Measurements from ENCODE around the gene NFX1. TPM values are rescaled to one million over a fixed set of nuclear protein-coding genes. Genes with fewer than 3 reads are reported as not detected.

The NFX1 gene
- total RNA-seq, 4 donors from 2014 or later: 44.7 to 65.3 (median 49.8) TPM

DNA sequence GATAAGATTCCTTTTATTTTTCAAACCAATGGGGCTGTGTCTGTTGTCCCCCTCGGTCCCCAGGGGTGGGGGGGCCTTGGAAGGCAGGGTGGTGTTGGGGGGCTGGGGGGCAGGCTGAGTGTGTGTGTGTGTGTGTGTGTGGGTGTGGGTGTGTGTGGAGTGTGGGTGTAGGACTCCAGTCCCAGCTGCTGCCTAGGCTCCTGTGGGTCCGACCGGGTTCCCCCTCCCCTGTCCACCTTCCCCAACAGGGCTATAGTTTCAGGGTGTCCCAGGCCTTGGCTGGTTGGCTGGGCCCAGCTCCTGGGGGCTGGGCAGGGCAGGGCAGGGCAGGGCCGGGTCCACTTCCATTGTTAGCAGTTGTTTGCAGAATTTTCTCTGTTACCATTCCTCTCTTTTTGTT, 2.1 kb upstream of the NFX1 start:
- Histone ChIP-seq H3K9me3 (no peaks in the 10 kb centered on the region), H3K4me1 (peaks cover 22 to 29% of the 10 kb centered on the region in 2 donors), H3K36me3 (no peaks in the 10 kb centered on the region), H3K27me3 (no peaks in the 10 kb centered on the region), H3K27ac (peak overlapping the region in 2 of 3 donors; percentile 97 to 98), H3K4me3 (replicated peaks in 1 of 3) (no peak overlapping the region)
- no peak for DNase-seq
- TF ChIP-seq, protein P1, sequence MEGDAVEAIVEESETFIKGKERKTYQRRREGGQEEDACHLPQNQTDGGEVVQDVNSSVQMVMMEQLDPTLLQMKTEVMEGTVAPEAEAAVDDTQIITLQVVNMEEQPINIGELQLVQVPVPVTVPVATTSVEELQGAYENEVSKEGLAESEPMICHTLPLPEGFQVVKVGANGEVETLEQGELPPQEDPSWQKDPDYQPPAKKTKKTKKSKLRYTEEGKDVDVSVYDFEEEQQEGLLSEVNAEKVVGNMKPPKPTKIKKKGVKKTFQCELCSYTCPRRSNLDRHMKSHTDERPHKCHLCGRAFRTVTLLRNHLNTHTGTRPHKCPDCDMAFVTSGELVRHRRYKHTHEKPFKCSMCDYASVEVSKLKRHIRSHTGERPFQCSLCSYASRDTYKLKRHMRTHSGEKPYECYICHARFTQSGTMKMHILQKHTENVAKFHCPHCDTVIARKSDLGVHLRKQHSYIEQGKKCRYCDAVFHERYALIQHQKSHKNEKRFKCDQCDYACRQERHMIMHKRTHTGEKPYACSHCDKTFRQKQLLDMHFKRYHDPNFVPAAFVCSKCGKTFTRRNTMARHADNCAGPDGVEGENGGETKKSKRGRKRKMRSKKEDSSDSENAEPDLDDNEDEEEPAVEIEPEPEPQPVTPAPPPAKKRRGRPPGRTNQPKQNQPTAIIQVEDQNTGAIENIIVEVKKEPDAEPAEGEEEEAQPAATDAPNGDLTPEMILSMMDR (IDR thresholded peaks at IDR 0.05): no peak
- TF ChIP-seq POLR2A (IDR thresholded peaks at IDR 0.05): no peak
- intact Hi-C loops (cut with DNase I): loop anchor here (10.0 kb wide), 1 partner anchor 177 kb away; no protein-coding TSS in a partner anchor
- 36 to 81% methylated on average over 1 to 4 of the region's 4 CpGs for WGBS, 2 donors

DNA sequence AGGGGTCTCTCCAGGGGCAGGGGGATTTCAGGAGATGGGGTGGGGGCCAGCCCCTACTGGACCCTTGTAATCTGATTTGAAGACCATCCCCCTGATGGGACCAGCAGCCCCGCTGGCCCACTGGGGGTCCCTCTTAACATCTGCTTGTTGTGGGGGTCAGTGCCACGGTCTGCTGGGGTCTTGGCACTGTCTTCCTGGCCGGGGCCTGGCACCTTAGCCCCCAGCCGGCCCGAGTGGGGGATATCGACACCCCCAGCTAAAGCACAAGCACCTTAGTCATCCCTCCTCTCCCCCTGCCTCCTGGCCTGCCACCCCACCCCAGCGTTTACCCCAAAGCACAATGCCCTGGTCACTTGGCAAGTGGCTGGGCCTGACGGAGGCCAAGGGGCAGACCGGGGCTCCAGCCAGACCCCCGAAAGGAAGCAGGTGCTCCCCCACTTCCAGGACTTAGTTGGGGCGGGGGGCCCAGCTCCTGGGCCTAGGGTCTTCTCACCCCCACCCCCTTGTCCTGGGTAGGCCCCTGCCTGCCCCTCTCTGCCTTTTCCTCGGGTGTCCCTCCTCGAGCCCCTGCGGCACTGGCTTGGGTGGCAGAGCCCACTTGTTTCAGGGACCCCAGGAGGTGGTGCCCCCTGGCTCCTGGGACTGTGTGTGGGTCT, 1.4 kb upstream of the NFX1 start:
- Histone ChIP-seq H3K27me3 (no peaks in the 10 kb centered on the region), H3K4me1 (peaks cover 22 to 29% of the 10 kb centered on the region in 2 donors), H3K36me3 (no peaks in the 10 kb centered on the region), H3K27ac (peak overlapping the region; percentile 97 to 99 (median 98)), H3K4me3 (replicated peaks in 1 of 3) (peak overlapping the region in 1 of 3 donors; percentile 71), H3K9me3 (no peaks in the 10 kb centered on the region)
- no peak for DNase-seq
- intact Hi-C loops (cut with DNase I): loop anchor here (10.0 kb wide), 1 partner anchor 176 kb away; no protein-coding TSS in a partner anchor
- 77 to 78% methylated on average over 7 to 9 of the region's 14 CpGs for WGBS, 2 donors
- TF ChIP-seq, protein P1 (IDR thresholded peaks at IDR 0.05): no peak
- no peak for TF ChIP-seq POLR2A (IDR thresholded peaks at IDR 0.05)

DNA sequence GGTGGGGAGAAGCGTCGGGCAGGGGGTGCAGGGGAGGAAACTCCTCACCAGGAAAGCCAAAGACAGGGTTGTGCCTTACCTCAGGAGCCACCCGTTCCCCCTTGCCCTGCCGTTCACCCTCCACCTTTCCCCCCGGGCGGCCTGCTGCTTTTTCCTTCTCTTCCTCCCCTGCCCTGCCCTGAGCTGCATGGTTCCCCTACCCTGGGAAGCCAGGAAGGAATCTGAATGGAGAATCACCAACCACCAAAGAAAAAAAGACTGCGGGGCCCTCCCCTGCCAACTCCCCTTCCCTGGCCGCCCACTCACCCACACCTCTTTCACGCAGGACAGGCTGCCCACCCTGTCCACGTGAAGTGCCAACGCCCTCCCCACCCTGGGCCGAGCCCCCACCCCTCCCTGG, 820 bp upstream of the NFX1 start:
- Histone ChIP-seq H3K4me3 (replicated peaks in 1 of 3) (peak overlapping the region in 2 of 3 donors; percentile 61 to 71), H3K9me3 (no peaks in the 10 kb centered on the region), H3K4me1 (peaks cover 22 to 29% of the 10 kb centered on the region in 2 donors), H3K27me3 (no peaks in the 10 kb centered on the region), H3K36me3 (no peaks in the 10 kb centered on the region), H3K27ac (peak overlapping the region; percentile 97 to 99 (median 98))
- TF ChIP-seq, protein P1 (IDR thresholded peaks at IDR 0.05): no peak
- TF ChIP-seq POLR2A (IDR thresholded peaks at IDR 0.05): no peak
- WGBS, 2 donors: 9 to 17% methylated on average over 10 to 12 of the region's 12 CpGs
- intact Hi-C loops (cut with DNase I): loop anchor here (10.0 kb wide), 1 partner anchor 175 kb away; no protein-coding TSS in a partner anchor
- peak; percentile 7 to 15 for DNase-seq

DNA sequence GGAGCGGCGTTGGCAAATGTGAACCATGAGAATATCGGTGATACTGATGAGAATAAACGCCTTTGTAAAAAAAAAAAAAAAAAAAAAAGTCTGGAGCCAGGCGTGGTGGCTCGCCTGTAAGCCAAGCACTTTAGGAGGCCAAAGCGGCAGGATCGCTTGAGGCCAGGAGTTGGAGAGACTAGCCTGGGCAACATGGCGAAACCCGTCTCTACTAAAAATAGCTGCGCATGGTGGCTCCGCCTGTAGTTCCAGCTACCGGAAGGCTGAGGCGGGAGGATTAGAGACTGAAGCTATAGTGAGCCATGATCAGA, 425 bp upstream of the NFX1 start:
- TF ChIP-seq POLR2A (IDR thresholded peaks at IDR 0.05): no peak
- no peaks in the 10 kb centered on the region for H3K27me3 ChIP-seq
- DNase-seq: no peak
- intact Hi-C loops (cut with DNase I): loop anchor here (10.0 kb wide), 1 partner anchor 175 kb away; no protein-coding TSS in a partner anchor
- peaks cover 0 to under 1% of the 10 kb centered on the region in 2 donors for H3K36me3 ChIP-seq
- 0 to 2% methylated on average over 14 of the region's 14 CpGs for WGBS, 2 donors
- peak overlapping the region; percentile 61 to 71 (median 69) for H3K4me3 ChIP-seq (replicated peaks in 1 of 3)
- H3K9me3 ChIP-seq: no peaks in the 10 kb centered on the region
- peak overlapping the region; percentile 97 to 99 (median 98) for H3K27ac ChIP-seq
- peaks cover 22 to 29% of the 10 kb centered on the region in 2 donors for H3K4me1 ChIP-seq

DNA sequence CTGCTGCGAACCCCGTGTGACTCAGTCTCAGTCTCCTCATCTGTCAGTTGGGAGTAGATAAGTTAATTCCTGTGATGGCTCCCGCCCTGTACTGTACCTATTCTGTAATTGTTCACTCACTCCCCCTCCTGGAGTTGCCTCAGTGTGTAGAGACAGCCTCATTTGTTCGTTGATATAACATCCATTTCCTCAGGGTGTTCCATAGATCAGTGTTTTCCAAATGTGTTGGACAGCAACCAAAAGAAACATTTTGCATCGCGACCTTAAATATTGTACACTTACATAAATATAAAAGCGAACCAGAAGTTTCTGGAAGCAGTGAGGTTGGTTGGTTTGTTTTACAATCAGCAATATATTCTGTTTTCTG, 698 bp downstream of the NFX1 start:
- 18 to 23% methylated on average over 7 of the region's 7 CpGs for WGBS, 2 donors
- peak overlapping the region; percentile 31 to 82 (median 71) for H3K4me3 ChIP-seq (replicated peaks in 1 of 3)
- no peaks in the 10 kb centered on the region for H3K9me3 ChIP-seq
- peak overlapping the region; percentile 97 to 99 (median 98) for H3K27ac ChIP-seq
- peaks cover 7 to 11% of the 10 kb centered on the region in 2 donors for H3K36me3 ChIP-seq
- no peak for DNase-seq
- peaks cover 22 to 40% of the 10 kb centered on the region in 2 donors for H3K4me1 ChIP-seq
- H3K27me3 ChIP-seq: no peaks in the 10 kb centered on the region
- TF ChIP-seq, protein P1 (IDR thresholded peaks at IDR 0.05): no peak
- intact Hi-C loops (cut with DNase I): no loop called here

All from thyroid gland (tissue), 4 donors.